Neuronal stem cell (in vitro differentiated cells): ENCODE data around the gene NCAN.
A peak's percentile ranks its signal among the peaks of the same experiment; 100 is the strongest.

Experiments used
- DNase-seq: peaks from one replicate; pipeline ENCODE4 v3.0.0-alpha.2; 2013; ENCODE audit warnings: low spot score
- H2AFZ ChIP-seq: one replicate; pipeline ENCODE4 v1.6.1; 2013; ENCODE audit warnings: mild to moderate bottlenecking, low read length, inconsistent platforms
- H2AK5ac ChIP-seq: 2 replicates; pipeline ENCODE4 v1.6.1; 2013; ENCODE audit warnings: low read depth, mild to moderate bottlenecking, inconsistent platforms, low read length, moderate library complexity, mixed read lengths
- H2BK120ac ChIP-seq: 2 replicates; pipeline ENCODE4 v1.6.1; 2013; ENCODE audit warnings: low read depth, mild to moderate bottlenecking, inconsistent platforms, low read length, moderate library complexity, mixed read lengths
- H2BK12ac ChIP-seq: one replicate; pipeline ENCODE4 v1.6.1; 2013; ENCODE audit warnings: low read length, inconsistent platforms
- H2BK15ac ChIP-seq: 2 replicates; pipeline ENCODE4 v1.6.1; 2013; ENCODE audit warnings: mild to moderate bottlenecking, low read length, inconsistent platforms, mixed read lengths
- H2BK5ac ChIP-seq: one replicate; pipeline ENCODE4 v1.6.1; 2013; ENCODE audit warnings: inconsistent platforms, mild to moderate bottlenecking, low read length, moderate library complexity
- H3K14ac ChIP-seq: one replicate; pipeline ENCODE4 v1.6.1; 2013; ENCODE audit warnings: low read length, inconsistent platforms
- H3K18ac ChIP-seq: 2 replicates; pipeline ENCODE4 v1.6.1; 2013; ENCODE audit warnings: low read length, inconsistent platforms
- H3K23ac ChIP-seq: 2 replicates; pipeline ENCODE4 v1.6.1; 2013; ENCODE audit warnings: low read depth, mild to moderate bottlenecking, mixed read lengths, low read length, inconsistent platforms; ENCODE audit not compliant: poor library complexity
- H3K27ac ChIP-seq: replicated peaks from 3 replicates; pipeline ENCODE4 v1.5.1; 2013; ENCODE audit warnings: low read length, inconsistent platforms
- H3K27me3 ChIP-seq, 3 experiments: 2 replicates each; pipeline ENCODE4 v1.6.1; 2013; ENCODE audit warnings: low read length in 3 of 3, mild to moderate bottlenecking in 2 of 3, inconsistent platforms in 1 of 3, low read depth in 1 of 3, mixed read lengths in 1 of 3, moderate library complexity in 1 of 3; ENCODE audit not compliant: control insufficient read depth in 3 of 3, insufficient read depth in 3 of 3
- H3K36me3 ChIP-seq, 2 donors: replicated peaks in 1 of 2; 2 replicates each; pipeline ENCODE4 v1.6.1; 2013; ENCODE audit warnings: low read length in 2 of 2; ENCODE audit not compliant: control insufficient read depth in 2 of 2, insufficient read depth in 2 of 2
- H3K4ac ChIP-seq: 2 replicates; pipeline ENCODE4 v1.6.1; 2013; ENCODE audit warnings: inconsistent platforms, mild to moderate bottlenecking, low read length, moderate library complexity
- H3K4me1 ChIP-seq, 2 donors: 1 replicate in 1 of 2; 2 replicates in 1 of 2; pipeline ENCODE4 v1.6.1; 2013; ENCODE audit warnings: low read length in 2 of 2, low read depth in 1 of 2; ENCODE audit not compliant: control insufficient read depth in 2 of 2, insufficient read depth in 1 of 2
- H3K4me2 ChIP-seq: one replicate; pipeline ENCODE4 v1.6.1; 2013; ENCODE audit warnings: mild to moderate bottlenecking, low read length, inconsistent platforms; ENCODE audit not compliant: insufficient read depth, poor library complexity, severe bottlenecking
- H3K4me3 ChIP-seq, 2 donors: 2 replicates each; pipeline ENCODE4 v1.5.1; 2013; ENCODE audit warnings: low read length in 2 of 2, mild to moderate bottlenecking in 2 of 2, inconsistent platforms in 1 of 2, moderate library complexity in 1 of 2
- H3K79me1 ChIP-seq: one replicate; pipeline ENCODE4 v1.6.1; 2013; ENCODE audit warnings: low read depth, mild to moderate bottlenecking, inconsistent platforms, low read length, moderate library complexity
- H3K9ac ChIP-seq: one replicate; pipeline ENCODE4 v1.6.1; 2013; ENCODE audit warnings: mild to moderate bottlenecking, low read depth, low read length, inconsistent platforms; ENCODE audit not compliant: poor library complexity
- H3K9me3 ChIP-seq, 2 donors: replicated peaks in 1 of 2; 2 replicates each; pipeline versions ENCODE3 to v1.6.1; 2013; ENCODE audit warnings: low read length in 2 of 2, mild to moderate bottlenecking in 2 of 2, inconsistent platforms in 1 of 2, low read depth in 1 of 2, mixed read lengths in 1 of 2, moderate library complexity in 1 of 2; ENCODE audit not compliant: control insufficient read depth in 2 of 2, insufficient read depth in 1 of 2
- H4K8ac ChIP-seq: one replicate; pipeline ENCODE4 v1.6.1; 2013; ENCODE audit warnings: low read depth, mild to moderate bottlenecking, inconsistent platforms, low read length, moderate library complexity
- H4K91ac ChIP-seq: one replicate; pipeline ENCODE4 v1.6.1; 2013; ENCODE audit warnings: low read length, low read depth, mild to moderate bottlenecking, inconsistent platforms; ENCODE audit not compliant: poor library complexity
- WGBS, 2 donors: extraction: QIAGEN DNeasy Blood & Tissue Kit; methylation state at CpG; one replicate each; pipeline ENCODE4 v1.1.7; 2013; ENCODE audit warnings: missing lambda C conversion rate in 2 of 2, mixed read lengths in 1 of 2; ENCODE audit not compliant: insufficient read length in 2 of 2, insufficient replicate concordance in 1 of 2; ENCODE audit errors: extremely low coverage in 2 of 2; 5-methylcytosine and 5-hydroxymethylcytosine counted together

NCAN gene

GRCh38 chr19:19274146-19274545 lies 62.4 kb downstream of the NCAN start:
- no peak overlapping the region for H4K91ac ChIP-seq
- peaks cover 30 to 44% of the 10 kb centered on the region in 2 donors for H3K36me3 ChIP-seq
- peaks cover 0 to 5% of the 10 kb centered on the region in 2 donors for H3K4me1 ChIP-seq
- no peak overlapping the region for H3K14ac ChIP-seq
- no peak overlapping the region for H3K23ac ChIP-seq
- no peak overlapping the region for H2BK5ac ChIP-seq
- no peak overlapping the region for H3K4me3 ChIP-seq
- no peaks in the 10 kb centered on the region for H3K27me3 ChIP-seq
- no peak overlapping the region for H3K18ac ChIP-seq
- DNase-seq = no peak
- no peak overlapping the region for H2AFZ ChIP-seq
- WGBS, 2 donors = no CpG with 5 or more reads among the region's 8 CpGs
- no peak overlapping the region for H3K4me2 ChIP-seq
- H3K79me1 ChIP-seq = peaks cover under 1% of the 10 kb centered on the region
- no peak overlapping the region for H3K9ac ChIP-seq
- H3K27ac ChIP-seq = no peak overlapping the region
- H2BK120ac ChIP-seq = no peak overlapping the region
- no peak overlapping the region for H2BK12ac ChIP-seq
- H3K4ac ChIP-seq = no peak overlapping the region
- no peaks in the 10 kb centered on the region for H3K9me3 ChIP-seq
- no peak overlapping the region for H2BK15ac ChIP-seq
- H4K8ac ChIP-seq = no peak overlapping the region
- no peak overlapping the region for H2AK5ac ChIP-seq

GRCh38 chr19:19274716-19275565 lies 63.2 kb downstream of the NCAN start:
- H4K91ac ChIP-seq = no peak overlapping the region
- no peak overlapping the region for H3K4me2 ChIP-seq
- peaks cover 0 to 5% of the 10 kb centered on the region in 2 donors for H3K4me1 ChIP-seq
- H3K14ac ChIP-seq = no peak overlapping the region
- H3K4ac ChIP-seq = no peak overlapping the region
- no peak overlapping the region for H3K18ac ChIP-seq
- peaks cover 37 to 52% of the 10 kb centered on the region in 2 donors for H3K36me3 ChIP-seq
- peak overlapping the region; percentile 13 for H2BK5ac ChIP-seq
- no CpG with 5 or more reads among the region's 9 CpGs for WGBS, 2 donors
- no peak overlapping the region for H2BK15ac ChIP-seq
- H3K27me3 ChIP-seq = no peaks in the 10 kb centered on the region
- no peak overlapping the region for H2BK12ac ChIP-seq
- peak overlapping the region in 1 of 2 donors; percentile 11 for H3K4me3 ChIP-seq
- no peak for DNase-seq
- H2BK120ac ChIP-seq = no peak overlapping the region
- H3K23ac ChIP-seq = peak overlapping the region; percentile 55
- H2AK5ac ChIP-seq = no peak overlapping the region
- peaks cover 2% of the 10 kb centered on the region for H3K79me1 ChIP-seq
- no peaks in the 10 kb centered on the region for H3K9me3 ChIP-seq
- H4K8ac ChIP-seq = no peak overlapping the region
- peak overlapping the region; percentile 50 for H3K9ac ChIP-seq
- H2AFZ ChIP-seq = no peak overlapping the region
- no peak overlapping the region for H3K27ac ChIP-seq

GRCh38 chr19:19276386-19276785 lies 64.6 kb downstream of the NCAN start:
- Histone ChIP-seq H3K23ac (no peak overlapping the region), H3K27me3 (no peaks in the 10 kb centered on the region), H4K8ac (no peak overlapping the region), H2BK5ac (no peak overlapping the region), H3K4me2 (no peak overlapping the region), H3K14ac (no peak overlapping the region), H2BK120ac (no peak overlapping the region), H3K79me1 (peaks cover 4% of the 10 kb centered on the region), H3K18ac (no peak overlapping the region), H2AK5ac (no peak overlapping the region), H2BK12ac (no peak overlapping the region), H3K9me3 (no peaks in the 10 kb centered on the region), H3K27ac (no peak overlapping the region), H3K4me1 (peaks cover 0 to 5% of the 10 kb centered on the region in 2 donors), H2BK15ac (no peak overlapping the region), H3K9ac (no peak overlapping the region), H4K91ac (no peak overlapping the region), H3K4ac (no peak overlapping the region), H3K36me3 (peaks cover 50 to 66% of the 10 kb centered on the region in 2 donors), H2AFZ (no peak overlapping the region), H3K4me3 (no peak overlapping the region)
- no peak for DNase-seq
- WGBS, 2 donors = no CpG with 5 or more reads among the region's 12 CpGs

- no peak for DNase-seq
- Histone ChIP-seq H2AFZ (no peak overlapping the region), H3K4me3 (no peak overlapping the region), H3K23ac (no peak overlapping the region), H3K14ac (no peak overlapping the region), H3K79me1 (peaks cover 6% of the 10 kb centered on the region), H2BK5ac (no peak overlapping the region), H3K36me3 (peaks cover 54 to 70% of the 10 kb centered on the region in 2 donors), H3K18ac (no peak overlapping the region), H3K9ac (no peak overlapping the region), H2AK5ac (no peak overlapping the region), H4K8ac (no peak overlapping the region), H2BK12ac (no peak overlapping the region), H3K27me3 (no peaks in the 10 kb centered on the region), H3K27ac (no peak overlapping the region), H2BK120ac (no peak overlapping the region), H3K4me1 (peaks cover 0 to 6% of the 10 kb centered on the region in 2 donors), H3K9me3 (no peaks in the 10 kb centered on the region), H4K91ac (no peak overlapping the region), H2BK15ac (no peak overlapping the region), H3K4me2 (no peak overlapping the region), H3K4ac (no peak overlapping the region)
- WGBS, 2 donors = no CpG with 5 or more reads among the region's 20 CpGs
These were observed 65.1 kb downstream of the NCAN start for GRCh38 chr19:19276851-19277250.
